ENCODE data around the gene PRPS1. TPM values are rescaled to one million over a fixed set of nuclear protein-coding genes. Genes with fewer than 3 reads are reported as not detected.

PRPS1 gene
- total and polyA plus RNA-seq, 9 of the 15 experiments (the other 6 are each of a cell fraction or from before 2014, with no cell fraction given) = 47.8 to 175 (median 79.6) TPM

- TF ChIP-seq RFX1 (IDR thresholded peaks at IDR 0.05) = peak; percentile 20; the same call in 1 of the 2 replicates
- TF ChIP-seq TEAD1 (CRISPR knock-in tag; IDR thresholded peaks at IDR 0.05) = peak; percentile 23 to 92; a peak in 3 of 4 replicates
- peak in 1 of 2 experiments; percentile 63; a peak in 2 of 4 replicates for TF ChIP-seq MAZ (CRISPR knock-in tag; conservative IDR thresholded peaks at IDR 0.05 in 1 of 2, IDR thresholded peaks at IDR 0.05 in 1 of 2)
- no peak for TF ChIP-seq GABPA (tag; conservative IDR thresholded peaks at IDR 0.05; ENCODE audit: low read depth)
- TF ChIP-seq ZBTB7A (IDR thresholded peaks at IDR 0.05; ENCODE audit: borderline replicate concordance, control insufficient read depth, low read depth, low read length) = no peak
- no peak for TF ChIP-seq XRCC5 (IDR thresholded peaks at IDR 0.05; ENCODE audit: low read depth, low read length)
- no peak for TF ChIP-seq NCOA2 (IDR thresholded peaks at IDR 0.05; ENCODE audit: partially characterized antibody in 2 of 2)
- peak; percentile 26; the same call in 1 of the 2 replicates for TF ChIP-seq HMBOX1 (IDR thresholded peaks at IDR 0.05)
- no peak for TF ChIP-seq MXI1 (IDR thresholded peaks at IDR 0.05; ENCODE audit: low read depth, low read length)
- TF ChIP-seq TOE1 (IDR thresholded peaks at IDR 0.05; ENCODE audit: borderline replicate concordance) = no peak
- no peak for TF ChIP-seq TOE1 (CRISPR knock-in tag; IDR thresholded peaks at IDR 0.05; ENCODE audit: borderline replicate concordance, low read depth)
- TF ChIP-seq TAL1 (IDR thresholded peaks at IDR 0.05) = no peak
- TF ChIP-seq RBFOX2 (IDR thresholded peaks at IDR 0.05; ENCODE audit: low read depth, low read length) = peak; percentile 91
- no peak for TF ChIP-seq IRF1 (CRISPR knock-in tag; IDR thresholded peaks at IDR 0.05; ENCODE audit: borderline replicate concordance)
- TF ChIP-seq POLR2G (IDR thresholded peaks at IDR 0.05; ENCODE audit: low read depth, low read length) = peak; percentile 91
- no peak for TF ChIP-seq BRF2 (IDR thresholded peaks at IDR 0.05; ENCODE audit: borderline replicate concordance, insufficient read depth, insufficient read length)
- TF ChIP-seq, protein P1, sequence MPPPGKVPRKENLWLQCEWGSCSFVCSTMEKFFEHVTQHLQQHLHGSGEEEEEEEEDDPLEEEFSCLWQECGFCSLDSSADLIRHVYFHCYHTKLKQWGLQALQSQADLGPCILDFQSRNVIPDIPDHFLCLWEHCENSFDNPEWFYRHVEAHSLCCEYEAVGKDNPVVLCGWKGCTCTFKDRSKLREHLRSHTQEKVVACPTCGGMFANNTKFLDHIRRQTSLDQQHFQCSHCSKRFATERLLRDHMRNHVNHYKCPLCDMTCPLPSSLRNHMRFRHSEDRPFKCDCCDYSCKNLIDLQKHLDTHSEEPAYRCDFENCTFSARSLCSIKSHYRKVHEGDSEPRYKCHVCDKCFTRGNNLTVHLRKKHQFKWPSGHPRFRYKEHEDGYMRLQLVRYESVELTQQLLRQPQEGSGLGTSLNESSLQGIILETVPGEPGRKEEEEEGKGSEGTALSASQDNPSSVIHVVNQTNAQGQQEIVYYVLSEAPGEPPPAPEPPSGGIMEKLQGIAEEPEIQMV (tag; conservative IDR thresholded peaks at IDR 0.05; ENCODE audit: low read depth) = no peak
- no peak for TF ChIP-seq BACH1 (tag; IDR thresholded peaks at IDR 0.05)
- no peak for TF ChIP-seq ZNF143 (CRISPR knock-in tag; IDR thresholded peaks at IDR 0.05)
- no peak for TF ChIP-seq NR3C1 (CRISPR knock-in tag; IDR thresholded peaks at IDR 0.05)
- no peak for TF ChIP-seq MEF2A (IDR thresholded peaks at IDR 0.05; ENCODE audit: control insufficient read depth, low read depth, low read length)
- no peak for TF ChIP-seq TCFL5 (CRISPR knock-in tag; conservative IDR thresholded peaks at IDR 0.05)
- 0 out of 2 replicates have a peak, but pooled peaks have one; percentile 43 for TF ChIP-seq CXXC5 (CRISPR knock-in tag; IDR thresholded peaks at IDR 0.05)
Measured at GRCh38 chrX:107627838-107628661, at the start of gene PRPS1 (continued).
